GM18498 (cell line): ENCODE results near the gene SEMA3B.

Experiments
- ATAC-seq: cut with Tn5 transposase; IDR thresholded peaks from one replicate; pipeline ENCODE4 v1.9.1; 2021; ENCODE audit warnings: mild to moderate bottlenecking, moderate library complexity; ENCODE audit not compliant: unreplicated experiment

The SEMA3B gene

GRCh38 chr3:50327129-50327528 lies 58.2 kb downstream of the SEMA3B start:
- no peak for ATAC-seq
